Esophagus muscularis mucosa (tissue), 2 donors: ENCODE measurements around the gene MACC1.

Experiments used
- POLR2A ChIP-seq: fragments of 450-650 bp; IDR thresholded peaks from one replicate; pipeline ENCODE4 v1.6.1; 2017; ENCODE audit warnings: antibody characterized with exemption, moderate library complexity, mild to moderate bottlenecking, low read depth
- POLR2AphosphoS5 ChIP-seq, 2 donors: sonication (generic); formaldehyde crosslinking; IDR thresholded peaks; one replicate each; pipeline ENCODE4 v1.6.1; 2017; ENCODE audit warnings: antibody characterized with exemption in 2 of 2

DNA sequence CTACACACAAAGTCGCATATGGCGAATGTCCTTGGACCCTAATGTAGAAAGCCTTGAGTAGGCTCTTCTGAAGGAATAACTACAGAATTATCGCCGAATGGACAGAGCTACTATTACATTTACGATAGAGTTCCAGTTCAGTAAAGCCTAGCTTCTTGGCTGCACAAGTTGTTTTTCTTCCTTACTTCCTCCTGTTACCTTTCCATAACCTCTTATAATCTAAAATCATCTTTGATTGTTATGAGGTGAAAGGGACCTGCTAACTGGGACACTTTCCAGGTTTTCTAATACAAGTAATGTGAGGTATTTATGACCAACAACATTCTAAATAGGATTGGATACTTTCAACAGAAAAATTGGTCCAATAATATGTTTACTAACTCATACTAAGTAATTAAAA, 31.2 kb downstream of the MACC1 start:
- TF ChIP-seq POLR2A (no peak), POLR2AphosphoS5 (IDR thresholded peaks at IDR 0.05) (no peak)
